OCI-LY3 (cell line): Measurements from ENCODE around the gene CTSO.

ENCODE experiments used
- CTCF ChIP-seq: fragments of 200-600, 300-600 bp; sonication (generic); IDR thresholded peaks from 2 replicates; pipeline ENCODE4 v1.5.1; 2014; ENCODE audit warnings: antibody characterized with exemption, low read length, low read depth
- EZH2phosphoT487 ChIP-seq: fragments of 200-600 bp; shearing (Covaris generic); IDR thresholded peaks from 2 replicates; pipeline ENCODE4 v1.6.1; 2018; ENCODE audit warnings: antibody characterized with exemption, mixed run types, low read depth

DNA sequence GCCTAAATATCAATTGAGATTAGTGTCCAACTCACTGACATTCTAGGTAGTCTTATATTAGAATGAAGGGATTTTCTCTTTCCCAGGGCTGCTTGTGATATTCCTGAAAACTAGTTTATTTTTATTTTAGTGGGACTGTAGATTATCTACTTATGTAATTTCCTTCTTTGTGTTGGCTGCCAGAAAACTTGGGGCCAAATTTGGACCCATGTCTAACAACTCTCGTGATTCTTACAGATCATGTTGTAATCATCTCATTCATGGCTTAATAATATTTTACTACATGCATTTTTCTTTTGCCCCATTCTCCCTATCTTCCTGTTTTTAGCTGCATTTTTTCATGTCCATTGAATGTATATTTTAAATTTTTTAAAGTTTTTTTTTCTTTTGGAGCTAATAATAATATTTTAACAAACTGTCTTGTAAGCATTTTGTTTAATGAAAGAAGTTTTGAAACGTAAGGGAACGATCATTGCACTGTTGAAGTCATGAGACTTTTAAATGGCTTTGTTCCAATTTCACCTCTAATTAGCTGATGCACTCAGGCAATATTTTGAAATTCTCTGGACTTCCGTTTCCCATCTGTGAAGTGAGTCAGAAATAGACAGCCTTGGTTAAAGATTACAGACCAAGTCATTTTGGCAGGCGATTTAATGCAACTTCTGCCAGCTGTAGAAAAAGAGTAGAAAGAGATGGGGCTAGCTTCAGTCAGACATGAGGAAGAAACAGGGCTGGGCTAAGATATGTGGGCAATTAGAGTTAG is 64.5 kb downstream of the CTSO start:
- TF ChIP-seq CTCF (no peak), EZH2phosphoT487 (no peak)
